ENCODE results near the gene HSPA12B.

HSPA12B gene

DNA sequence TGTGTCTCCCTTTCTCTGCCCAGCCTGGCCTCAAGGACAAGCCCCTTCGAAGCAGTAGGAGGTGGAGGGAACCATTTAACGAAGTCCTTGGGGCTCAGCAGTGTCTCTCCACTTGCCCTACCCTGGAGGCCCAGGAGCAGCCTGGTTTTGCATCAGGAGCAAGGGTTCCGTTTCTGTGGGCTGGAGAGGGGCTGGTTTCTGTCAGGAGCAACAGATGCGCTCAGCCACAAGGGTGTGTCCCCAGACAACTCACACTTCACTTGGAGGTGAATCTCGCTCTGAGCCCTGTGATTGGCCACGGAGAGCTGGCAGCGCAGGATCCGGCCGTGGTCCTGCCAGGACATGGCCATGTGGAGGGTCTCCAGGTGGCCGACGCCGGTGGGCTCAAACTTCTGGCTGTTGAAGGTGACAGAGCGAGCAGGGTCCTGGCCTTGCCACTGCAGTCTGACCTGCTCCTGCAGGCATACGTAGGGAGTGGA is 27.0 kb upstream of the HSPA12B start:
- DNase-seq (ENCODE audit: low spot score) = no peak

DNA sequence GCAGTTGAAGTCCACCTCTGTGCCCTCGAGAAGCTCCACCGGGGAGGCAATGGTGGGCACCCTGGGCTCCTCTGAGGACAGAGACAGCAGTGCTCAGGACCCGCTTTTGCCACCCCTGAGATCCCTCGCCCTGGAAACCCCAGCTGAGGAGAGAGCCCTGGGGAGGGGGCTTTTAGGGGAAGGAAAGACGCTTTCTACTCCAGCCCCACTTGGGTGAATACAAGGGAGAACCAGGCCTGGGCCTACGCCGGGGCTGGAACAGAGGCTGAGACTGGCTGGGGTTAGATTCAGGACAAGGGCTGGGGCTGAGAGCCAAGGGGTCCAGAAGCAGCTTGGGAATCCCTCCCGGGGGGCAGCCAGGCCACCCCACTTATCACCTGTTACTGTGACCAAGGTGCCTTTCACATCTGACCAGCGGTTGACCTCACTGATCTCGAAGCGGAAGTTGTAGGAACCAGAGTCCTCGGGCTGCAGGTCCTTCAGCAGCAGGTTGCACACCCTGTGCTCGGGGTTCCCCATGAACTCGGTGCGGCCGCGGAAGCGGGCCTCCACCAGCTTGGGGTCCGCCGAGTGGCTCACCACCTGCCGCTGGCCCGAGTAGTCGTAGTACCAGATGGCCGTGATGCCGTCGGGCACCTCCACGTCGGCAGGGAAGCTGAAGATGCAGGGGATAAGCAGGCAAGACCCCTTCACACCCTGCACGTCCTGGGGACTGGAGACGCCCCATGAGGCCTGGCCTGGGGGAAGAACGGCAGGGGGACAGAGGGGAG is 26.3 kb upstream of the HSPA12B start:
- no peak for DNase-seq (ENCODE audit: low spot score)

DNA sequence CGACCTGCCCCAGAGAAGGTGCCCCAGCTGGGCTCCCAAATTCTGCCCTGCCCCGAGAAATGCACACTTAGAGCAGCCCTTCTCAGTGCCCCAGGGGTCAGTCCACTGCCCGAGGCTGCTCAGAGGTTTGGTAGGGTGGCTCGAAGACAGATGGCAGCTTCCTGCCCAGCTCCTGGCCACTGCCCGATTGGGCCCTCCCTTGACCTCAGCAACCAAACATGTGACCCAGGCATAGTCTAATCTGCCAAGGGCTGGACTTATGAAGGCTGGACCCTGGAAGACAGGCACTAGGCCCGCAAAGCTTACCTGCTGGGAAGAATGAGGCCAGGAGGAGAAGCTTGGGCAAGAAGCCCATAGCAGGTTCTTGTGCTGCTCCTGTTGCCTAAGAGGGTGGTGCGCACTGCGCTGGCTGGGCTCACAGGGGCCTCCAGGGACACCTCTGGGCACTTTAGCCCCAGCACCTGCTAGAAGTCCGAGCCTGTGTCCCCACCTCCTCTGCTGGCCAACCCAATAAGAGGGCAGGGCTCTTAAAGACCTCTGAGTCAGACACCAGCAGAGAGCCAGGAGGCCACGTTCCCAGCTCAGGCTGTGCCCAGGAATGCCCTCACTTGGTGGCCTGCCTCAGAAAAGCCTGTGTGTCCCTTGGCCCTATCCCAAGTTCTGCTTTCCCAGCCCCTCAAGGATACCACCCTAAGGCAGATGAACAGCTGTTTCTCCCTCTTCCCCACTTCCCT is 25.5 kb upstream of the HSPA12B start:
- DNase-seq (ENCODE audit: low spot score) = no peak

DNA sequence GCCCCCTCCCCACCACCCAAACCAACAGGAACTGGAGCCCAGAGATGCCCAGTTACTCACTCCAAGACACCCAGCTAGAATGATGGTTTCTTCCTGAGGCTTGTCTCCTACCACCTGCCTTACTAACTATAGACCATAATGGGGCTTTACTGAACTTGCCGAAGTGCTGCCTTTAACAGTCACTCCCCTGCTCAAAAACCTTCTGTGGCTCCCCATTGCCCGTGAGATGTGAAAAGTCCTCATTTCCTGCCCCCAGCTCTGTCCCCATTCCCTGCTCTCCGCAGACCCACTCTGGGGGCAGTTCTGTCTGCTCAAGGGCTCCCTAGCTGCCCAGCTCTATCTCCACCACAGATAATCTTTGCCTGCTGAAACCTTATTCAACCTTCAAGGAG is 25.0 kb upstream of the HSPA12B start:
- no peak for DNase-seq (ENCODE audit: low spot score)

DNA sequence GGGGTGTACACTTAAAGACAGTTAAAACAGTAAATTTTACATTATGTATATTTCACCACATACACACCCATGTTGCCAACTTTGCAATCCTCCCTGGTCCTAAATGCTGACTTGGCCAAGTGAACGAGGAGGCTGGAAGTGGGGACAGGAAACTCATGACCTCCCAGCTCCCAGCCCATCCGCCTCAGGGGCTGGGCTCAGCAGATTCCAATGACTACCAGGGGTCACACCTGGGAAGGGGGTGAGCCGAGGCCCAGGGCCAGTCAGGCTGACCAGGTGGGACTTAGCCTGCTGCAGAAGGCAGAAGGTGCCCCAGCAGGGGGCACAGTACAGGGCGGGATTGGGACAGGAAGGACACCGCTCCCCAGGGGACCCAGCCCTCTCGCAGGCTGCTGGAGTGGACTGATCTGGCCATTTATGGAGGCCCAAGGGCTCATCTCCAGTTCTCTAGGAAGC is 22.4 kb upstream of the HSPA12B start:
- DNase-seq (ENCODE audit: low spot score) = no peak

DNA sequence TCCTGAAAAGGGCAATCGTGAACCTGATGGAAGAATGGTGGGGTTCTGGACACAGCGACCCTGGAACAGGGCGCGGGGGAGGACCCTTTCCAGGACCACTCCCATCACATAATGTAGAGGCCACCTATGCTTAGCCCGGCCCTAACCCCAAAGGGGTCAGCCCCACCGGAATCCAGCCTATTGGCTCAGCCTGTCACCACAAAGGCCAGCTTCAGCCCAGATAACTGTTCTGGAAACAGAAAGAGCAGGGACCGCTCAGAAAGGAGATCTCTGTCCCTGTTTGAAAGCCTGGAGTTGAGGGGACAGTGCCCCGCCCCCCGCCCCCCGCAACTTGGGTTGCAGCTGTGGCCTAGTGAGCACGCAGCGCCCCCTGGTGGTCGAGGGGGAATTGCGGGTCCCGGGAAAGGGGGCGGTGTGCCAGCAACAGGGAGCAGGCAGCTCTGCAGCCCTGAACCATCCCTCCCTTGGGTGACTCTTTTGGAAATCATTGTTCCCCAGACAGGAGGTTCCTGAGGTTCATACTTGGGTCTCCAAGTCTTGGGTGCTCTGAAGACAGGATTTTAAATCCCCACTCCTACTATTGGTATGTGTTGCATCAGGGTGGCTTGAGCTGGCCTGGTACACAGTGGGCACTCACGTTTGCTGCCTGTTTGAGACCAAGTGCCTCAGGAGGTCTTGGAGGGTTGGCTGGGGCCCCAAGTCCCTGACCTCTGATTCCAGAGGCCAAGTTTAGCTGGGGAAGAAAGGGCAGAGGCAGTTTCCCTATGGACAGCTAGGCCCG is 21.6 kb upstream of the HSPA12B start:
- peak; percentile 31 for DNase-seq (ENCODE audit: low spot score)

DNA sequence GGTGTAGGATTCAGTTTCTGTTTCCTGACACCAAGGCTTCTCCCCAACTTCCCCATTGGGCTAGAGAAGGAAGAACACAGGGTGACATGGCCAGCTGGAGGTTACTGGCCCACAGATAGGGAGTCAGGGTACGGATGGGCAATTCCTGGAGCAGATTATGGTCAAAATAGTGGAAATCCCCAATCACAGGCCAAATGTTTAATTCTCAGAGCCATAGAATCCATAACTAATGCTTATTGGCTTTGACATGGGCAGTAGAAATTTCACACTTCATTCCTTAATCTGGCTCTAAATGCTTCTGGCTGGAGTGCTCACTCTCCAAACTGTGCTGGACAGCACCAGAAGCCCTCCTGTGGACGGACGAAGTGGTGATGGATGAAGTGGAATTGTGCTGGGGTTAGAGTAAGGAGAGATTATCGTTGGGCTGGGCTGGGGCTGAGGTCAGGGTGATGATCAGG is 21.0 kb upstream of the HSPA12B start:
- DNase-seq (ENCODE audit: low spot score) = no peak

DNA sequence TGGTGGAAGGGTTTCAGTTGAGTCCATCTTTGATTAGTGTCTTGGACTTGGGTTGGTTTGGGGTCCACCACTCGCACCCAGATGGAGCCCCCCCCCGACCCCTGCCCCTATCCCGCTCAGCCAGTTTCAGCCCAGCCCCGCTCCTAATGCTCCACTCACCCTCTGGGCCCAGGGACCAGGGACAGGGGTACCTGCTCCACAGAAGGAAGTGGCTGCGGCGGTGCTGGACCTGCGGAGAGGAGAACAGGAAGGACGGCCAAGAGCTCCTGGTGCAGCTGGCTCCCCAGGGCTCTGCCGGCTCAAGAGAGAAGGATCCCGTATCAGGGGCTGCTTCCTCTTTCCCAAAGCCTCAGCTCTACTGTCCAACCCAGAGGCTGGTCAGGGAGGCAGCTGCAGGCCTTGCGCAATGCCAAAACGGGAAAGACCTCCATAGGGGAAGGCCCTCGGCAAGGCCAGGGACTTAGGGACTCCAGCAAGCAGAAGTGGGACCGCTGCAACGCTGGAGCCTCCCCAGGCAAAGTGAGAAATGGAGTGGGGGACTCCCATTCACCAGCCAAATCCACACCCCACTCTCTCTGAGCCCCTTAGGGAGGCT is 20.1 kb upstream of the HSPA12B start, which contains the start of gene SIGLEC1:
Gene SIGLEC1 (minus strand): TSS at position 322 of the 595 bp plus-strand sequence. CDS start 5,472 bp downstream, outside the sequence.
- DNase-seq (ENCODE audit: low spot score) = peak; percentile 67

DNA sequence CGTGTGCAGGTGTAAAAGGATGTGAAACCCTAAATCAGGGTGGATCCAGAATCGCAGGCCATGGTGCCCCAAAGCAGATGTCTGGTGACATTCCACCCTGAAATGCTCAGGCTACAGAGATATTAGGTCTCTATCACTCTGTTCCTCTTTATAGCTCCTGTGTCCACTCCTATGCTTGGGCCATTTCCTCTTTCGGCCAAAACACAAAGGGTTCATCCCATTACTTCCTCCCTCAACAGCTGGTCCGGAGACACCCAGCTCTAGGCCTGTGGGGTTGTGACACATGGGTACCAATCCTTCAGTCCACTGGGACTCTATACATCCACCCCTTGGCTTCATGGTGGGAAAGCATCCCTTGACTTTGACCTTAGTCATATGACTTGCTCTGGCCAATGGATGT is 18.4 kb upstream of the HSPA12B start:
- peak; percentile 71 for DNase-seq (ENCODE audit: low spot score)

DNA sequence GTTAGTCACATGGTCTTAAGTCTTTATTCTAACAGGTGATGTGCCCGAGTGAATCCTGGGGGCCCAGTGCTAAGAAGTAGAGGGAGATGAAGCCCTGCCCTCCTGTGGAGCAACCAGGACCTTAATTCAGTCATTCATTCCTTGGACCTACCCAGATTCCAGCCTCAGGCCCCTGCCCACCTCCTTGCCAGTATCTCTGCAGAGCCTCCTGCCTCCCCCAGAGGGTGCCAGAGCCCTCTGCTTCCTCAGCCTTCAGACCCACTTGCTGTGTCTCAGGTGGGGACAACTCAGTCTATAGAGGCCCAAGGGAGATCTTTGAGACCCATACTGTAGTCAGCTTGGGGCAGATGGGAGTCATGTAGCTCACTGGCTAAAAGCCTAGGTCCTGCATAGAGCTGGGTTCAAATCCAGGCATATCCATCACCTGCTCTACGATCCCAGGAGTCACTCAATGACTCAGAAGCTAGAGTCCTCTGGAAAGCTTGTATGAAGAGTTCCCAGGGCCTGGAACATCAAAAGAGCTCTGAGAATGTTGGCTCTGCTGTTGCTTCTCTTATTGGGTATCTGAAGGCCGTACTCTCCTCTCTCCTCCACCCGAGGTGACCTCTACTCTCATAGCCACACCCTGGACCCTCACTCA is 16.2 kb upstream of the HSPA12B start:
- DNase-seq (ENCODE audit: low spot score) = no peak

DNA sequence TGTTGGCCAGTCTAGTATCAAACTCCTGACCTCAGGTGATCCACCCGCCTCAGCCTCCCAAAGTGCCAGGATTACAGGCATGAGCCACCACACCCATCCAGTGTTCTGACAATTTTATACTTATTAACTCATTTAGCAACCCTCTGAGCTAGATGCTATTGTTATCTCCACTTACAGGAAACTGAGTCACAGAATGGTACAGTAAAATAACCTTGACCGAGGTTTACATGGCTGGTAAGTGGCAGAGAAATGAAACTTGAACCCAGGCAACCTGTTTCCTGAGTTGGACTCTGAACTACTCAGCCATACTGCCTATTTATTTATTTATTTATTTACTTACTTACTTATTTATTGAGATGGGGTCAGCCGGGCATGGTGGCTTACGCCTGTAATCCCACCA is 13.4 kb upstream of the HSPA12B start:
- DNase-seq (ENCODE audit: low spot score) = no peak

DNA sequence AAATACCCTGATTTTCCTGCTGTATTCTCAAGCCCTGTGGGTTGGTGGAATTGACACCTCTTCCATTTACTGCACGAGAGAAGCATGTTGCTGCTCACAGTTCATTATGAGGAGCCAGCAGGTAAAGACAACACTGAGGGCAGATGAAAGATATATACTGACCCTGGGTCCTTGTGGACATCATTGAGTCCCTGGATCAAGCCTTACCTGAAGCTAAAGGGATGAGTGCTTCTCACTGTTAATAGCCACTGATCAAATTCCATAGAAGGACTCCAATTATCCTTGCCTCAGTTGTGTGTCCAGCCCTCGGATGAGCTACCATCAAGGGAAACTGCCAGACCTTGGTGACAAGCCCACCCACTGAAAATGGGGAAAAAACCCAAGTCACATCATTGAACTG is 12.4 kb upstream of the HSPA12B start:
- no peak for DNase-seq (ENCODE audit: low spot score)

DNA sequence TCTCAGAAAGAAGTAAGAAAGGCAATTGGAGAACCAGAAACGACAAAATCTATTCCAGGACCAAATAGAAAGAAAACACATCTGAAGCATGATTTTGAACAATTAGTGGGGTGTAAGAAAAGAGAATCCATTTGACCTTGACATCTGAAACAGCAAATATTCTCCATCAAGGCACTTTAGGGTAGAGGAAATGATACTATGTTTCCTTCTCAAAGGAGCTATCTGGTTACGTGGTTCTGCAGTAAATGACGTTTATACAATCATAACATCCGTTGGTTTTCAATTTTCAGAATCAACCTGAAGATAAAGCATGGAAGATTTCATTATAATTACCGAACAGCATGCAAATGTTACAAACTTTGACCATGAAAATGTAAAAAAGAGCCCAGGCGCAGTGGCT is 11.9 kb upstream of the HSPA12B start:
- no peak for DNase-seq (ENCODE audit: low spot score)

DNA sequence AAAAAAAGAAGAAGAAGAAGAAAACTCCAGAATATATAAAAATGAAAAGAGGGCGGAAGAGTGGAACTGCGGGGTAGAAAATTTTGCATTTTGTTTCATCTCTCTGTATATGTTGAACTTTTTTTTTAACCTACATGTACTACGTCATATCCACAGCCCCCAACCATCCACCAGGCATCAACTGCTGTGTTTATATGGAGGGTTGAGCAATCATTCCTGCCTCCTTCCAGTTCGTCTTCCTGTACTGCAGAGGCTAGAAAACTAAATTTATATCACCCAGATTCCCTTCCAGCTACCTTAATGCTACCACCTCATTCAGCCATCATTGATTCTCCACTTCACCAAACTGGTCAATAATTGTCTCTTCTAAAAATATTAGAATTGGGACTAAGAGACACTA is 10.6 kb upstream of the HSPA12B start:
- DNase-seq (ENCODE audit: low spot score) = no peak

DNA sequence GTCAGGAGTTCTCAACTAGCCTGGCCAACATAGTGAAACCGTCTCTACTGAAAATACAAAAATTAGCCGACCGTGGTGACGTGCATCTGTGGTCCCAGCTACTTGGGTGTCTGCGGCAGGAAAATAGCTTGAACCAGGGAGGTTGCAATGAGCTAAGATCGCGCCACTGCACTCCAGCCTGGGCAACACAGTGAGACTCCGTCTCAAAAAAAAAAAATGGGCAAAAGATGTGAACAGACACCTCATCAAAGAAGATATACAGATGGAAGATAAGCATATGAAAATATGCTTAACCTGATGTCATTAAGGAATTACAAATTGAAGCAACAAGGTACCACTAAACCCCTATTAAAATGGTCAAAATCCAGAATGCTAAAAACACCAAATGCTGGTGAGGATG is 9.2 kb upstream of the HSPA12B start:
- no peak for DNase-seq (ENCODE audit: low spot score)

DNA sequence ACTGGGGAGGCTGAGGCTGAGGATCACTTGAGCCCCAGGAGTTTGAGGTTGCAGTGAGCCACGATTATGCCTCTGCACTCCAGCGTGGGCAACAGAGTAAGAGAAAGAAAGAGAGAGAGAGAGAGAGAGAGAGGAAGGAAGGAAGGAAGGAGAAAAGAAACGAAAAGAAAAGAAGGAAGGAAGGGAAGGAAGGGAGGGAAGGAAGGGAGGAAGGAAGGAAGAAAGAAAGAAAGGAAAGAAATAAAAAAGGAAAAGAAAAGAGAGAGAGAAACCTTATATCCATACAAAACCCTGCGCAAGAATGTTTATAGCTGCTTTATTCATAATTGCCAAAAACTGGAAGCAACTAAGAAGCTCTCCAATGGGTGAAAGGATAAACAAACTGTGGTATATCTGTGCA is 8.1 kb upstream of the HSPA12B start:
- DNase-seq (ENCODE audit: low spot score) = no peak

DNA sequence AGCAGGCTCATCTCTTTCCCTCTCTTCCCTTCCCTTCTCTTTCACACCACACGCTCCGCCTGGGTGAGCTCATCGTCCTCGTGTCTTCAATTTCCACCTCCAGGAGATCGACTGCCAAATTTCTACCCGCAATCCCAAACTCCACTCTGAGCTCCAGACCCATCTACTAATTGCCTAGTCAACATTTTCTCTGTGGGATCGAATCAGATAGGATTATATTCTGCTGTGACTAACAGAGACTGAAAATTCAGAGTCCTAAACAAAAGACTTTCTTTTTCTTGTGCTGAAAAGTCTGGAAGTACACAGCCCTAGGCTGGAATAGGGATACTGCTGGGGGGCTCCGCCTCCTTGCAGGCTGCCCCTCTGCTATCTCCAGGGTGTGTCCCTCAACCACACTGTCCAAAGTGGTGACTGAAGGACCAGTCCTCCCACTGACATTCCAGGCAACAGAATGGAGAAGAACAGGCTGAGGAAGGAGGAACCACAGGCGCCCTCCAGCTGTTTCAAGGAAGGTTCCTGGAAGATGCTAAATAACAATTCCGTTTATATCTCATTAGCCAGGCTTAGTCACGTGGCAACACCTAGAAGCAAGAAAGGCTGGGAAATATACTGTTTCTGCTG is 5.0 kb upstream of the HSPA12B start:
- DNase-seq (ENCODE audit: low spot score) = no peak

DNA sequence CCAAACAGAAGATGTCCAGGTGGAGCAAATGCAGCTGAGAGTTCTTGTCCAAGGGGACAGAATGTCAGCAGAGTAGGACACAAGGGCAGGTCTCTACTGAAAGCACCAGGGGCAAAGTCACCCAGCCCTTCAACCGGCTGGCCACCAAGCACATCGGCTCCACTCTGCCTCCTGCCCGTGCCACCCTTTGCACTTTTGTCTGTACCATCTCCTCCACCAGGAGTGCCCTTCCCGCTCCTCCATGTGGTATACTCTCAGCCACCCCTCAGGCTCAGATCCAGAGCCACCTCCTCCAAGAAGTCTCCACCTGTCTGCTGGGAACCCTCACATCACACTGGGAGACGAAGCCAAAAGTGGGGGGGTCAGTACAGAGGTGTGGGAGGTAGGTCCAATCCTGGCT is 4.1 kb upstream of the HSPA12B start:
- DNase-seq (ENCODE audit: low spot score) = no peak

DNA sequence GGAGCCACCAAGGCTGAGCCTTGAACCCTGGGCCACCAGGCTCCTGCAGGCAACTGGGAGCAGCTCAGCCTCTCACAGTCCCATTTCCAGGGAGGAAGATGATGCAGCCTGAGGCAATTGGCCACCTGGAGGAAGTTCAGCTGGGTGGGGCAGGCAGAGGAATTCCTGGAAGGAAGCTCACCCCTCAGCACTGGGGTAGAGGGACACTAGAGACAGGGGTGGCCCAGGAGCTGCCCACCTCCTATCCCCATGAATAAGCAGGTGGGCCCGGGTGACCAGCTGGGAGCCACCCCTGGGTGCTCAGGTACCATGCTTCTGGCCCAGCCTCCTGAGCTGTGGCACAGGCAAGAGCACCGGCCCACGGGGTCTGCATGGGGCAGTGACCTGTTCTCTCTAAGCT is 3.6 kb upstream of the HSPA12B start:
- no peak for DNase-seq (ENCODE audit: low spot score)

DNA sequence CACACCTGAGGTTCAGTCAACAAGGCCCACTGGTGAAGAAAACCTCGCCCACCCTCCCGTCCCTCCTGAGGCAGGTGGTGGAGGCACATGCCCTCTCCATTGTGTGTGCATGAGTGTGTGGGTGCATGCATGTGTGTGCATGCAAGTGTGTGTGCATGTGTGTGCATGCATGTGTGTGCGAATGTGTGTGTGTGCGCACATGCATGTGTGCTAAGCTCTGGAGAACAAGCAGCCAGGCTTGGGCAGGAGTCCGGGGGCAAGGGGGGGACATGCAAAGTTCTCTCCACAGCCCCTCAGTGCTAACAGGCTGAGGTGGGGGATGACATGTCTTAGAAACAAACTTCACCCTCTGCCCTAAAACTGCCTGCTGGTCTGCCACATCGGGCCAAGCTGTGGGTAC is 3.1 kb upstream of the HSPA12B start:
- no peak for DNase-seq (ENCODE audit: low spot score)

Measured in pons (tissue), 1 donor.